Measurements from ENCODE around the gene SCT. TPM values are rescaled to one million over a fixed set of nuclear protein-coding genes. Genes with fewer than 3 reads are reported as not detected.

The SCT gene
- total and polyA plus RNA-seq, 2 of the 4 experiments (the other 2 are of a cell fraction): not detected

DNA sequence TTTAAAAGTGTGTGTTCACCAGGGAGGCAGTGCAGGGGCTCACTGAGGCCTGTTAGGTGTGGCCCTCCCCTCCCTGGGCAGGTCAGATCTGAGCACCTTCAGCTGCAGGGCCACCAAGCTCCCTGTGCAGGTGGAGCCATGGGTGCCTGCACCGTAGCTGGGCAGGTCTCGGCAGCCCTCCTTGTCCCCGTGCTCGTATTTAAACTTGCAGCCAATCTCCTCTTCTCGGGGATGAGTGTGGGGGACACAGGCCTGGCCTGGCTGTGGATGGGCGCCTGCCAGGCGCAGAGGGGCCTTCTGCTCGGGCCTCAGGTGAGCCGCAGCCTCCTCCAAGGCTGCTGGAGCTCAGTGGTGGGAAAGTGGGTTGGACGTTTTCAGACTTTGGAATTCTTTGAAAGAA is 31.6 kb downstream of the SCT start:
- no peak for ATAC-seq (ENCODE audit: low read depth)
- Histone ChIP-seq H2BK120ac (ENCODE audit: low read depth, low read length) (no peak overlapping the region), H3K14ac (replicated peaks; ENCODE audit: low read depth, low read length) (no peak overlapping the region), H4K5ac (ENCODE audit: low read depth, low read length) (no peak overlapping the region), H3K4me2 (ENCODE audit: low read depth, low read length) (no peak overlapping the region), H3K23ac (ENCODE audit: low read depth, low read length) (no peak overlapping the region), H2BK20ac (ENCODE audit: low read depth, low read length) (no peak overlapping the region), H4K20me1 (ENCODE audit: insufficient read depth, low read length) (peaks cover 42% of the 10 kb centered on the region), H3K27ac (ENCODE audit: insufficient read depth, low read length) (no peak overlapping the region), H3K9ac (ENCODE audit: low read depth, low read length) (no peak overlapping the region), H2AK5ac (ENCODE audit: low read depth, low read length) (no peak overlapping the region), H3K56ac (ENCODE audit: extremely low read depth, insufficient read depth, low read length) (no peak overlapping the region), H2AFZ (replicated peaks; ENCODE audit: low read length, poor library complexity) (no peak overlapping the region), H3K27me3 (ENCODE audit: control insufficient read depth, insufficient read depth, low read length) (no peaks in the 10 kb centered on the region), H3K4ac (ENCODE audit: low read depth, low read length) (no peak overlapping the region), H3K4me1 (ENCODE audit: control insufficient read depth, insufficient read depth, low read length) (no peaks in the 10 kb centered on the region), H3K4me3 (ENCODE audit: insufficient read depth, low read depth, low read length) (no peak overlapping the region), H4K91ac (ENCODE audit: insufficient read depth, low read depth, low read length) (no peak overlapping the region), H4K8ac (ENCODE audit: low read depth in 2 of 2, low read length in 2 of 2) (no peak overlapping the region), H3K9me1 (ENCODE audit: insufficient read depth, low read length) (no peaks in the 10 kb centered on the region), H3K18ac (ENCODE audit: low read depth, low read length) (no peak overlapping the region), H3K36me3 (ENCODE audit: control insufficient read depth, insufficient read depth, low read length) (peaks cover 73% of the 10 kb centered on the region), H3K79me1 (ENCODE audit: low read depth in 1 of 2, low read length in 2 of 2) (peaks cover 28 to 57% of the 10 kb centered on the region in 2 experiments), H2BK5ac (ENCODE audit: low read depth, low read length, poor library complexity, severe bottlenecking) (no peak overlapping the region), H2BK15ac (ENCODE audit: low read depth, low read length) (no peak overlapping the region), H2AK9ac (replicated peaks; ENCODE audit: low read depth, low read length, poor library complexity) (no peak overlapping the region), H3K9me3 (ENCODE audit: control insufficient read depth, insufficient read depth, low read length) (no peaks in the 10 kb centered on the region)
- DNase-seq: no peak
- CTCF ChIA-PET: no interaction called here
- WGBS, 2 experiments (ENCODE audit: extremely low coverage in 2 of 2, insufficient read length in 1 of 2): 100% methylated on average over 2 of the region's 10 CpGs; no CpG with 5 or more reads in 1 of the 2 experiments
- intact Hi-C loops (cut with micrococcal nuclease) (no loop called here), in situ Hi-C loops (cut with MboI; ENCODE audit: low sequenced_read_pairs) (no loop called here), dilution Hi-C loops (cut with HindIII; ENCODE audit: low sequenced_read_pairs, unreplicated experiment) (no loop called here)
- TF ChIP-seq RFX5 (IDR thresholded peaks at IDR 0.05; ENCODE audit: low read depth, low read length) (no peak), MXI1 (IDR thresholded peaks at IDR 0.05; ENCODE audit: borderline replicate concordance, low read depth, low read length) (no peak), RCOR1 (IDR thresholded peaks at IDR 0.05; ENCODE audit: insufficient replicate concordance, low read length) (no peak), CHD1 (IDR thresholded peaks at IDR 0.05; ENCODE audit: low read depth, low read length) (no peak), MAFK (IDR thresholded peaks at IDR 0.05; ENCODE audit: low read depth, low read length) (no peak), NFE2L2 (IDR thresholded peaks at IDR 0.05; ENCODE audit: low read depth, low read length) (no peak), POLR2A (IDR thresholded peaks at IDR 0.05; ENCODE audit: low read depth, low read length) (no peak), MAZ (IDR thresholded peaks at IDR 0.05; ENCODE audit: borderline replicate concordance, low read depth, low read length) (no peak), FOS (IDR thresholded peaks at IDR 0.05; ENCODE audit: low read depth, low read length) (no peak), CTCF (conservative IDR thresholded peaks at IDR 0.05; ENCODE audit: low read depth, low read length) (no peak), SMC3 (IDR thresholded peaks at IDR 0.05; ENCODE audit: low read depth, low read length) (no peak), CEBPB (IDR thresholded peaks at IDR 0.05; ENCODE audit: low read depth, low read length) (no peak), BHLHE40 (IDR thresholded peaks at IDR 0.05; ENCODE audit: low read depth, low read length) (no peak), RAD21 (IDR thresholded peaks at IDR 0.05; ENCODE audit: low read length) (no peak)
- TF ChIP-seq, protein P1, sequence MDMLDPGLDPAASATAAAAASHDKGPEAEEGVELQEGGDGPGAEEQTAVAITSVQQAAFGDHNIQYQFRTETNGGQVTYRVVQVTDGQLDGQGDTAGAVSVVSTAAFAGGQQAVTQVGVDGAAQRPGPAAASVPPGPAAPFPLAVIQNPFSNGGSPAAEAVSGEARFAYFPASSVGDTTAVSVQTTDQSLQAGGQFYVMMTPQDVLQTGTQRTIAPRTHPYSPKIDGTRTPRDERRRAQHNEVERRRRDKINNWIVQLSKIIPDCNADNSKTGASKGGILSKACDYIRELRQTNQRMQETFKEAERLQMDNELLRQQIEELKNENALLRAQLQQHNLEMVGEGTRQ (IDR thresholded peaks at IDR 0.05; ENCODE audit: low read depth, low read length): no peak
- TF ChIP-seq, protein P2, sequence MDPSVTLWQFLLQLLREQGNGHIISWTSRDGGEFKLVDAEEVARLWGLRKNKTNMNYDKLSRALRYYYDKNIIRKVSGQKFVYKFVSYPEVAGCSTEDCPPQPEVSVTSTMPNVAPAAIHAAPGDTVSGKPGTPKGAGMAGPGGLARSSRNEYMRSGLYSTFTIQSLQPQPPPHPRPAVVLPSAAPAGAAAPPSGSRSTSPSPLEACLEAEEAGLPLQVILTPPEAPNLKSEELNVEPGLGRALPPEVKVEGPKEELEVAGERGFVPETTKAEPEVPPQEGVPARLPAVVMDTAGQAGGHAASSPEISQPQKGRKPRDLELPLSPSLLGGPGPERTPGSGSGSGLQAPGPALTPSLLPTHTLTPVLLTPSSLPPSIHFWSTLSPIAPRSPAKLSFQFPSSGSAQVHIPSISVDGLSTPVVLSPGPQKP (IDR thresholded peaks at IDR 0.05; ENCODE audit: borderline replicate concordance, low read depth, low read length): no peak
- POLR2A ChIA-PET (ENCODE audit: unreplicated experiment): no interaction called here
- BruUV-seq (replicated peaks): no TSS peak

Measured in IMR-90 (cell line).